HG03196 (cell line): ENCODE data around the gene TMEM63C.

Source experiments
- ATAC-seq: cut with Tn5 transposase; IDR thresholded peaks from one replicate; pipeline ENCODE4 v1.9.1; 2021; ENCODE audit not compliant: unreplicated experiment

TMEM63C gene

GRCh38 chr14:77197988-77198387 is 16.4 kb downstream of the TMEM63C start:
- ATAC-seq, result no peak

GRCh38 chr14:77198561-77198960 is 17.0 kb downstream of the TMEM63C start:
- no peak for ATAC-seq

- no peak for ATAC-seq
These were observed 18.0 kb downstream of the TMEM63C start for GRCh38 chr14:77199590-77199989.

- ATAC-seq, result no peak
These were observed 18.9 kb downstream of the TMEM63C start for GRCh38 chr14:77200406-77200985.

DNA sequence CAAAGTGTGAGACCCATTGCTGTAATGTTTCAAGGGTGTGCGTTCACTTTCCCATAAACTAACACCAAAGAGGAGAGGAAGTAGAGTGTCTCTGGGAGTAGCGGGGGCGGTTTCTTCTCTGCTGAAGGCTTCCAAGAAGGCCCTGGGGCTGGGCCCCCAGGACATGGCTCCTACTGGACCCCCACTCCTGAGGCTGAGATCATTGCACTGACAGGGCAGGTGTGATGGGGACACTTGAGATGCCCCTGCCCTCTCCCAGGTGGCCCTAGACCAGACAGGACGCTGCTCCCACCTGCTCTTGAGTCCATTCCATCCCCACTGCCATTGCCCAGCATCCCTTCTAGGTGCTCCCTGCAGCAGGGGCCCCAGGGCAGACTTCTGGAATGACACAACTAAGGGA is 20.1 kb downstream of the TMEM63C start:
- no peak for ATAC-seq

- no peak for ATAC-seq
These were observed 22.2 kb downstream of the TMEM63C start for GRCh38 chr14:77203611-77204458.

GRCh38 chr14:77204459-77204771 is 22.8 kb downstream of the TMEM63C start:
- no peak for ATAC-seq

DNA sequence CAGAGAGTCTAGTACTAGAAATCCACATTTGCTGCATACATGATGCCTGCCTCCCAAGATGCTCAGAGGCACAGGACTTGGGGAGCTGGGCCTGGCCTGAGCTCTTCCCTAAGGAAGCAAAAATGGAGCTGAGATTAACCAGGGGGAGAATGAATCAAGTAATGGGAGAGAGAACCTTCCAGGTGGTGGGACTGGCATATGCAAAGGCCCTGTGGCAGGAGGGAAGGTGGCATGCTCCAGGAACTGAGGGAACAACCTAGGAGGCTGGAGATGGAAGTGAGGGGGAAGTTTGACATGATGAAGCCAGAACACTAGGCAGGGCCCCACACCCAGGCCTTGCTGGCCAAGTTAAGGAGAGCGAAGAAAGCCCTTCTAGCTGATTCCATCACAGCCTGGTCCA is 23.3 kb downstream of the TMEM63C start:
- no peak for ATAC-seq

- no peak for ATAC-seq
These were observed 24.0 kb downstream of the TMEM63C start for GRCh38 chr14:77205566-77205965.

- ATAC-seq, result no peak
These were observed 24.7 kb downstream of the TMEM63C start for GRCh38 chr14:77206261-77206824.

DNA sequence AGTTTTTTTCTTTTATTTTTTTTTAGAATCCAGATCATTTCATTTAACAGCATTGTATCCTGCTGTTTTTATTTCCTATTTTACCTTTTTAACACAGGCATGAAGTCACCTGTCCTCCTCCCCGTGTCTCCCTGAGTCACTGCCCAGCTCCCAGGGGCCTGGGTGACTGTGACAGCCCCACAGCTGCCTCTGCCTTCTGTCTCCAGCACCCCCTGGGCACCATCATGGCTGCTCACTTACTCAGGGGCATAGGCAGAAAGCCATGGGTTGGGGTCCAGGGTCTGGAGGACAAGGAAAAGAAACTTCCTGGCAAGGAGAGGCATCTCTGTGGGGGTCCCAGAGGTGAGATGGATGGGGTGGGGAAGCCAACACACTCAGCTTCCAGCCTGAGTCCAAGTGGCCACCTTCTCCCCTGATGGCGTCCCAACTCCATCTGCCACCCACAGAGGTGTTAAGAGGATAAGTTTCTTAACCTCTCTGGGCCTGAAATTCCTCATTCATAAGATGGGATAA is 25.3 kb downstream of the TMEM63C start:
- no peak for ATAC-seq

DNA sequence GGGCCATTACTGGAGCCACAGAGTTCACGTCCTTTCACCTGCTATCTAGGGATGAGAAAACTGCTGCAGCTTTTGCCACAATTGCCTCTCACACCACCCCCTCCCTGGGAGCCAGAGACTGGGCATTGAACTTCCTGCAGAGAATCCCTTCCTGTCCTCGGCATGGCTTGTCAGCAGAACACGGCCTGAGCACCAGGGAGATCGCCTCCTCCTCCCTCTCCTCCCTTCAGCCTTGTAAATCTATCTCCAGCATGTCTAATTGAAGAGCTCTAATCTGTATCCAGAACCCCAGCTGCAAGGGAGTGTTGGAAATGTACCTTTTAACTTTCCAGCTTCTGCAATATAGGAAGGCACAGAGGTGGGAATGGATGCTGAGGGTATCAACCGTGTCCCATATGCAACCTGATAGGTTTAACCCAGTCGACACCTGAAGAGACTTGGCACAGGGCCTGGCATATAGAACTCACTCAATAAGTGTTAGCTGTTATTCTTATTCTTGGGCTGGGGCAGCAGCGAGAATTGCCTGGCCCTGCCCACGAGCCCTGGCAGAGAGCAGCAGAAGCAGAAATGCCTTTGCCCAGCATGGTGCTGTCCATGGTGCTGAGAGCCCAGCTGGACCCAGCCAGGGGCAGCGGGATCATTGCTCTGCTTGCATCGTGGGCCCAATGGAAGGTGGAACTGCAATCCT is 26.8 kb downstream of the TMEM63C start:
- no peak for ATAC-seq

DNA sequence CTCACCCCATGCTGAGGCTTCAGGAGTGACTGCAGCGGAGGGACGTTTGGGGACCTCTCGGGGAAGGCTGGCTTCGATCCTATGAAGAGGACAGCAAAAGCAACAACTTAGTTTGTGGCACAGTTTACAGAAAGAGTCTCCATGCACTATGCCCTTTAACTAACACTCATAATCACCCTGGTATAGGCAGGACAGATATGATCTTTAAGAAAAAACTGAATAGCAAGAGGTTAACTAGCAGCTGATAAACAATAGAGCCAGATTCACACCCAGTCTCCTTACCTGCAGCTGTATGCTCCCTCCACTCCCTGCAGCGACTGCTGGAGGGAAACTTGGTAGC is 27.4 kb downstream of the TMEM63C start:
- ATAC-seq, result no peak

DNA sequence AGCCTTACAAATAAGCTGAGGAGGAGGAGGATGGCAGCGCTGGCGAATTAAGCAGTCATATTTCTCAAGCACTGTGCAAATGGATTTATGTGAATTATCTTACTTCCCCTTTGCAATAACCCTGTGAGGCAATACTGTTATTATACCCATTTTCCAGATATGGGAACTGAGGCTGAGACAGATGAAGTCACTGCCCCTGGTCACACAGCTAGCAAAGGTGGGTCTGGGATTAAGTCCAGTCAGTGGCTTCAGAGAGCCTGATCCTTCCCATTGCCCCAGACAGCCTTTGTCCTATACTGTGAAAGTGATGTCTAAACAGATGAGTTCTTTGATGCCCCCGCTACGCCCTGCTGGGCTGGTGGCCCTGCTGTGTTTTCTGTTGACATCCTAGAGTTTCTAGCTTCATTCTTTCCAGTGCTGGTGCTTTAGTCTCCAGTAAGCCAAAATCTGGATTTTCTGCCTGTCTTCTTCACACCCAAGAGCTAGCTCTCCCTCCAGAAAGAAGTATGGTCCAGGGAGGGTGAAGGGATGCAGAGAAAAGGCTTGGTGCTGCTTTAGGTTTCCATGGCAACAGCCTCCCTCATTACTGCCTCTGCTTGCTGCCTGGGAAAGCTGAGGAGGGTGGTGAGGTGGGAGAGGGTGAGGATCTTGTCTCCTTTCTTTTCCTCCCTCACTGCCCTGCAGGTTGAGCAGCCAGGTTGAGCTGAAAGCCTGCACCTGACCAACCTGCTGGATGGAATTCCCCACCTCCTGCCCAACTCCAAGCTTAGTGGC is 30.7 kb downstream of the TMEM63C start:
- no peak for ATAC-seq

DNA sequence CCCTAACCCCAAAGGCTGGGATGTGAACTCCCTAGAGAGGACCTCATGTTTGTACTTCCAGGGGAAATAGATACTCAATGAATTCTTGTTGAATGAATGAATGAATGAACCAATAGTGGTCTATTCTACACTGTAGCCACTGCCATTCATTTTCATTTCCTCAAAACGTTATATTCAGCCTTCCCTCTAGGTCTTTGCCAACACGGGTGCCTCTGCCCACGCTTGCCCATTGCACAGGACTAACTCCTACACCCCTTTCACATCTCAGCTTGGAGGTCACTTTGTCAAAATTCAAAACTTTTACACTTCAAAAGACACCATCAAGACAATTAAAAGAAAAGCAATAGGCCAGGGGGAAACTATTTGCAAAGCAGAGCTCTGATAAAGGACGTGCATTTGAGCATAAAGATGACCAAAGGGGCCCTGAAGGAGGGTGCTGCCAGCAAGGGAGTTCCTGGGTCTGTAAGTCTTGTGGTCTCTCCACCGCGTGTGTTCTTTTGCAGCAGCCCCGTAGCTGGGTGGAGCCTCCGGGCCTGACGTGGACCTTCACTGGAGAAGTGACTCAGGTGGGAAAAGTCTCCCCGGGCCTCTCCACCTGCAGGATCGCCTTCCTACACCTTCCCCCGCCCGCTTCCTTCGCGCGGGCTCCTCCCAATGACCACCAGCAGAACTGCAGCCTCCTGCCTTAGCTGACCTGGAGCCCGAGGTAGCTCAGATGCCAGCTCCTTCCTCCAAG is 31.5 kb downstream of the TMEM63C start:
- ATAC-seq, result no peak

DNA sequence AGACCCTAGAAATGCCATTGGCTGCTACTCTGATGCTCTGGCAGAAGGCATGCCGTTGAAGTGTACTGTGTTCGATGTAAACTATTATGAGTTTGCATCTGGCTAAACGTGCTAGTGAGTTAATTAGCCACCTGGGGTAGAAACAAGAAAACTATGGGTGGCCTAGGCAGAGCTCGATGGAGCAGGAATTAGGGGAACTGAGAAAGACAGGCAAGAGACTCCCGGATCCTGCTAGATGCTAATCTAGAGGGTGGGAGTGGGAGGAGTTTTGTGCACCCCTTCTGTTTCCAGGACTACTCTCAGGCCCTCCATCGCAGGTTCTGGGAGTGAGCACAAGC is 32.0 kb downstream of the TMEM63C start:
- no peak for ATAC-seq

- ATAC-seq, result no peak
These were observed 32.6 kb downstream of the TMEM63C start for GRCh38 chr14:77214216-77214615.

DNA sequence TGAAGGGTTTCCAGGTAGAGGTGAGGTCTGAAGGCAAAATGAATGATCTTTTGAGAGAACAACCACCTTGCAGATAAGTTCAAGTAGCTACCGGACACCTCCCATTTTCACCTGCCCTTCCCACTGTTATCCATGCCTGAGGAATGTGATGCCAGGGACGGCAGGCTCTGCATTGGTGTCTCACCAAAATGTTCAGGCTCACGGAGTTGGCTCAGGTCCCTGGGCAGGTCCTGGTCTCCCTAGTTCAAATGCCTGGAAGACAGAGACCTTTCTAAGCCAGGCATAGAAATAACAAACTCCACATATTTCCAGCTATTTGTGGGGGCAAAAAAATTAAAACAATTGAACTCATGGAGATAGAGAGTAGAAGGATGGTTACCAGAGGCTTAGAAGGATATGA is 36.0 kb downstream of the TMEM63C start:
- ATAC-seq, result no peak

DNA sequence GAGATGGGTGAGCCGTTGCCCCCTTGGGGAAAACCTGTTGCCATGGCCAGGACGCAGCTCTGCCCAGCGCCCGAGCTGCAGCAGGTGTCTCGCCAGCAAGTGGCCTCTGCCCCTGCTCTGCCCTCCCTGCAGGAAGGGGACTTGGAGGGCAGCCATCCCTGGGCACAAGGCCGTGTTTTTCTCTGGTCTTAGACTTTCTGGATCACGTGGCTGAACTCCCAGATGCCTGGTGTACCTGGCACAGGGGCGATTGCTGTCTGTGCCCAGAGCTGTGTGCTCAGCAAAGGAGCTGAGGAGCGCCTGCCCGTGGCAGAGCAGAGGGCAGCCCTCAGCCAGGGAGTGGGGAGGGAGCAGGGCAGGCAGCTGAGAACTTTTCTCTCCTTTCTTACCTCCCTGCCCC is 38.0 kb downstream of the TMEM63C start:
- no peak for ATAC-seq

GRCh38 chr14:77220246-77221017 is 38.8 kb downstream of the TMEM63C start:
- ATAC-seq, result no peak
